Fibroblast of the conjunctiva (primary cell): ENCODE measurements around the gene C1orf115.
"Not testable (repeated sequence)": the region's sequence is repeated elsewhere in the genome, so short reads cannot be mapped to it uniquely, and the experiment has no call there.

Experiments
- DNase-seq: peaks from one replicate; pipeline ENCODE4 v3.0.0-alpha.2; 2010; ENCODE audit warnings: low read depth

The C1orf115 gene

DNA sequence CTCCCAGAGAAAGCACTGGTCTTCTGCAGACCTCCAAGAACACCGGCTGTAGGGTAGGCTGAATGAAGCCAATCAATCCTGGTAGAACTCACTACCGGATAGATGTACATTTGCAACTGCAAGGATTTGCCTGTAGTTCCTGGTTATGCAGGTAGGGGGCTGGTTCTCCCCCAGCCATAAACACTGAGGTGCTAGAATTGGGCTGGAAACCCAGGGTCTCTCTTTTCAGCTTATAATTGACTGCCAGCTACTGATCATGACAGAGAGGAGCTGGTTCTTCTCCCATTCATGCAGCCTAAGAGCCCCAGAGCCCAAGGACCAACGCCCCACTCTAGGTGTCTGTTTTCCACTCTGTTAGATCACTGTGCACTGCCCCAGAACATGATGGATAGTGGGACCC, 36.5 kb downstream of the C1orf115 start:
- DNase-seq = no peak

DNA sequence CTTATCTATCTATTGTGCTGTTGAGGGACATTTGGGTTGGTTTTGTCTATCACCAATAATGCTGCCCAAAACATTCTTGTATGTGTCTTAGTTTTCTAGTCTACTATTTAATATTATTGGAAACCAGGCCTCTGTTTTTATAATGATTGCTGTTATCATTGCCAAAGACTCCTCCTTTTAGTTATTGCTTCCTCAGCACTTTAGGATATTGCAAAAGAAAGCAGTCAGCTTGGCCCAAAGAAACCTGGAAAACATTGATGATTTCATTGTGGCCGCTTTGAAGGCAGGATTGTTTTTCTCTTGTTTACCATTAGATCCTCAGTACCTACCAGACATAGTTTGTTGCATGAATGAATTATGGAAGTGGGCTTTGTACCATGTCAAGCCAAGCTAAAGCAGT, 37.4 kb downstream of the C1orf115 start:
- DNase-seq = no peak

DNA sequence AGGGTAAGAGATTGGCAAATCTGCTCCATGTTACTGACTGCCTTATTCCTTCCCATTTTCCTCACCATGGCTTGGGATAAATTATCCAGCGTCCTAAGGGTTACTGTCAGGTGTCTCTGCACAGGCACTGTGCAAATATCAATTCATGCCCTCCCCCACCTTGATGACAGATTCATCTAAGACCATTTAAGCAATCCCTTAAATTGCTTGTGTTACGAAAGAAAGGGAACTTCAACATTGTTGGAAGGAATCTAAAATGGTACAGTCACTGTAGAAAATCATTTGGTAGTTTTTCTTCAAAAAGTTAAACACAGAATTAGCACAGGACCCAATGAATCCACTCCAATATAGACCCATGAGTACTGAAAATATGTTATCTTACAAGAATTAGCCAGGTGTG, 40.3 kb downstream of the C1orf115 start:
- DNase-seq = no peak

DNA sequence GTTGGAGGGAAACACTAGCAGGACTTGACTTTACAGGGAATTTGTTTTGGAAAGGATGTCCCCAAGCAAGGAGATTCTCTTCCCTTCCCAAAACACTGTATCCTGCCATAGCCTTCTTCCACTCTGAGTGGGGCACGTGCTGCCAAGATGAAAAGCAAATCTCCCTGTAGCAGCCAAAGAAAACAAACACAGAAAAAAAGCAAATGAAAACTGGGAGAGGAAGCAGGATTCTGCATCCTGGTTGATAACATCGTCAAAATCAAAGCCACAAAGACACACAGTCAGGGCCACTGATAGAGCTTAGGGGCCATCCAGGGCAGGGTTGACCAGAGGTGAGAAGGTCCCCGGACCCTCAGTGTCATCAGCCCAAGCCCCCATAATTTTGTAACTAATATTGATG, 42.0 kb downstream of the C1orf115 start:
- no peak for DNase-seq

DNA sequence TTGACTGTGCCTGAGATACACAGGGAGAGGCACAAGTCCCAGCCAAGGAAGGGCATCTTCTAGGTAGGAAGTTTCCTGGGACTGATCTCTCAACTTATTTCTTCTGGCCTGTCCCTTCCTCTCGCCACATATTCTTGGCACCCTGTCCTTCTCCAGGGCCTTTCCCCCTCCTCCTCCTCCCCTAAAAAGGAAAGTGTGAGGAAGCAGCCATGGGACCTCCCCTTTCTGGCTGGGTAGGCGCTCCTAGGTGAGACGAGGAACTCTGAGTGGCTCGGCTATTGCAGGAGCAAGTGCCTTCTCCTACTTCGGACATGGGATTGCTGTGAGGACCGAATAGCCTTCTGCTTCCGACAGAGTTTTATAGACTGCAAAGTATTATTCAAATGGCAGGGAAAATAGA, 42.5 kb downstream of the C1orf115 start:
- DNase-seq = no peak

DNA sequence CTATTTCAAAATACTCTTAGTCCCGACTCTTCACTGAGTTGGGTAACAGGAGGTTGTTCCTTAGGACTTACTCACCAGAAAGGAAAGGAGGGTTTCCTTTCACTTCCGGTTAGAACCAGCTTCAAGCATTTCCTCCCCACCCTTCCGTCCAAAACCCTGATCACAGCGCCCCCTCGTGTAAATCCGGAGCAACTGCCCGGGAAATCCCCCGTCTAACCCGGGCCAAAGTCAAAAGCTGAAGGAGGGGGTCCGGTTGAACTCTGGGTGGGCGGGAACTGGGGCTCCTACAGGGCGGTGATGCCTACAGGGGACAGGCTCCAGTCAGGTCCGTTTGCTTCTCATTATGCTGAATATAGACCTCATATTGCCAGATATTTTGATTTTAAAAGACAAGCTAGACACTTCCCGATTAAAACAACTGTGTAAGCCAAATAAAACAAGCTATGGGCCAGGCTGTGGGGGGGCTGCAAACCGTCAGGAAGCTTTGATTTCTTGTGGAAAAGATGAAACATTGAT, 43.0 kb downstream of the C1orf115 start:
- DNase-seq = peak; percentile 87

DNA sequence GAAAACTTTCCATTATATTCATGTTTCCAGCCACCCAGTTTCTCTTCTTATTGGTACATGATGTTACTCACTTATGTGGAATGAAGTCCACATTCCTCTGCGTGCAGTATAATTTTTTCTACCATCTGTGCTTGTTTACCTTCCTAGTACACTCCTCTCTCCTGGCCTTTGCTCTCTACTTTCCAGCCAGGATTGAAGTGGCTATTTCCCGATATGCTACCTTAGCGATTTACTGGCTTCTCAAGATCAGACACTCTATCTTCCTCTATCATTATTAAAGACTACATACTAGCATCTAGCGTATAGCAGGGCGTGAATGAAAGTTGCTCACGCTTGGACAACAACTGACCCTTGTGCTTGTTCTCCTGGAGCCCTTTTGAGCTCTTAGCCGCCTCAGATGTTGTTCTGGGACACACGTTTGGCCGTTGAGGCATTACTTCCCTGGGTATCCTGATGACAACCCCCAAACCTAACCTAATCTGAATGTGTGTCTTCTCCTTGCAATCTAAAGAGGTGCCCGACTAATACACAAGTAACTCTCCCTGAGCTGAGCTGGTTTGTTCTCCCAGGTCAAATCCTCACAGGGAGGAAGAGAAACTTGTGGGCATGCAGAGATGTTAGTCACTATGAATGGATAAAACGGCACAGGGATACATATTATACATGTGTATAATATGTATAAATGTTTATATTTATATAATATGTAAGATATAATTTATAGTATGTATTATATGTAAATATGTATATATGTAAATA, 44.6 kb downstream of the C1orf115 start:
- peak; percentile 41 for DNase-seq

DNA sequence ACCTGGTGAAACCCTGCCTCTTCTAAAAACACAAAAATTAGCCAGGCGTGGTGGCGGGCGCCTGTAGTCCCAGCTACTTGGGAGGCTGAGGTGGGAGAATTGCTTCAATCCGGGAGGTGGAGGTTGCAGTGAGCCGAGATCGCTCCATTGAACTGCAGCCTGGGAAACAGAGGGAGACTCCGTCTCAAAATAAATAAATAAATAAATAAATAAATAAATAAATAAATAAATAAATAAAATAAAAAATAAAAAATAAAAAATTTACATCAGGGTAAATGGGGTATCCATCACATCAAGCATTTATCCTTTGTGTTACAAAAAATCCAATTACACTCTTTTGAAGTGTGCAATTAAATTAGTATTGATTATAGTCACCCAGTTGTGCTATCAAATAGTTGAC, 46.1 kb downstream of the C1orf115 start:
- not testable (repeated sequence) for DNase-seq

DNA sequence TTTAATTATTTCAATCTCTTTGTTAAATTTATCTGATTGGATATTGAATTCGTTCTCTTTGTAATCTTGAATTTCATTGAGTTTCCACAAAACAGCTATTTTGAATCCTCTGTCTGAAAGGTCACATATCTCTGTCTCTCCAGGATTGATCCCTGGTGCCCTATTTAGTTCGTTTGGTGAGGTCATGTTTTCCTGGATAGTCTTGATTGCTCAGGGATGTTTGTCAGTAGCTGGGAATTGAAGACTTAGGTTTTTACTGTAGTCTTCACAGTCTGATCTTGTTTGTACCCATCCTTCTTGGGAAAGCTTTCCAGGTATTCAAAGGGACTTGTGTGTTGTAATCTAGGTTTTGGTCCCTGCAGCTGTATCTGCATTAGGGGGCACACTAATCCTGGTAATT, 51.2 kb downstream of the C1orf115 start:
- DNase-seq = no peak

DNA sequence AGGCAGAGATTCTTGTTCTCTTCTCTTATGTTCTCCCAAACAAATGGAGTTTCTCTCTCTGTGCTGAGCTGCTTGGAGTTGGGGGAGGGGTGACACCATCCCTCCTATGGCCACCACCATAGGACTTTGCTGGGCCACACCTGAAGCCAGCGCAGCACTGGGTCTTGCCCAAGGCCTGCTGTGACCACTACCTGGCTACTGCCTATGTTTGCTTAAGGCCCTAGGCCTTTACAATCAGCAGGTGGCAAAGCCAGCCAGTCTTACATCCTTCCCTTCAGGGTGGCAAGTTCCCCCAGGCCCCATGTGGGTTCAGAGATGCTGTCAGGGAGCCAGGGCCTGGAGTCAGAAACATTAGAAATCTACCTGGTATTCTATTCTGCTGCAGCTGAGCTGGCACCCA, 51.7 kb downstream of the C1orf115 start:
- DNase-seq = no peak

DNA sequence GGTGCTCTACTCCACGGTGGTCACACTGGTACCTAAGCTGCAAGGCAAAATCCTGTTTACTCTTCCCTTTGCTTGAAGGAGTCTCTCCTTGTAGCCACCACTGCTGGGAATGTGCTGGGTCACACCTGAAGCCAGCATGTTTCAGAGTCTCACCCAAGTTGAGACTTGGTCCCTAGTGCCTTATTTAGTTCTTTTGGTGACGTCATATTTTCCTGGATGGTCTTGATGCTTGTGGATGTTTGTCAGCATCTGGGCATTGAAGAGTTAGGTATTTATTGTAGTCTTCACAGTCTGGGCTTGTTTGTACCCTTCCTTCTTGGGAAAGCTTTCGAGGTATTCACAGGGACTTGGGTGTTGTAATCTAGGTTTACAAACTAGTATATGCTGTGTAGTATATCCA, 52.4 kb downstream of the C1orf115 start:
- no peak for DNase-seq

DNA sequence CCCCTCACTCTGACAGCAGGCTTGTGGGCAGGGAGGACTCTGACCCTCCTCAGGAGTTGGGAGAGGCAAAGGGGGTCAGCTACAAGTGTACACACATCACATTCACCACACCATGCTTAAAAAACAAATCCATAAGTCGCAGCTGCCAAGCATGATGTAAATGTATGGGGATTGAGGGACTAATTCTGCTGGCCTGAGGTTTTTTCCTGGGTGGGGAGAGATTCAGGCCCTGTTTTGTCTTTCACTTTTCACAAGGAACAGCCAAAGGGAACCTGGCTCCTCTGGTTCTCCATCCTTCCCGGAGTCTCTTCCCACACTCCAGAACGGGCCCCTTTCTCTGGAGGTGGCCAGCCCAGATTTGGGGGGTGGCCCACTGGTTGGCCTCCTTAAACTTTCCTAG, 56.7 kb downstream of the C1orf115 start:
- DNase-seq = no peak

DNA sequence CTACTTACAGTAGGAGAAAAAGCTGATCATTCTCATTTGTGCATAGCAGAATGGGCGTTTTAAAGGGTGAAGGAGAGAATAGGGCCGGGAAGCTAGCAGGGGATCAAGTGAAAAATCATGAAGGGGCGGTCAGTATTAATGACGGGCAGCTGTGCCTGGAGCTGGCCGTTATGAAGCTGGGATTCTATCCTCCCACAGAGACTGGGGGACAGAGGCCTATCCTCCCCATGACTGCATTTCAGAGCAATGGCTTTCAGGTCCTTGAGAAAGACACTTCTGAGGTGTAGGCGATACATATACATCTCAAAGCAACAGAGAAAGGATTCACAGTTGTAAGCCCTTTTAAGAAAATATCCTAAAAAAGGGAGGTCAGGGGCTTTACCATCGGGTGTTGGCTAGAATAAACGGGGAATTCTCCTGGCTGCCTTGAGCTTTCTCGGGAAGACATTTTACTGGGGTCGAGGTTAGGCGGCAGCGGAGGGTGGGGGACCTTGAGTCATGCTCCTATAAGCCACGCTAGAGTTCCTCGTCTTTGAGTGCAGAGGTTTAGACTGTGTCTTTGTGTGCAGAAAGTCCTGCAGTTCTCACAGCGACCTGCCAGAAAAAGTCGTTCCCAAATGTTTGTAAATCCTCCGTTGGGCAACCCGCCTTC, 57.4 kb downstream of the C1orf115 start:
- no peak for DNase-seq

DNA sequence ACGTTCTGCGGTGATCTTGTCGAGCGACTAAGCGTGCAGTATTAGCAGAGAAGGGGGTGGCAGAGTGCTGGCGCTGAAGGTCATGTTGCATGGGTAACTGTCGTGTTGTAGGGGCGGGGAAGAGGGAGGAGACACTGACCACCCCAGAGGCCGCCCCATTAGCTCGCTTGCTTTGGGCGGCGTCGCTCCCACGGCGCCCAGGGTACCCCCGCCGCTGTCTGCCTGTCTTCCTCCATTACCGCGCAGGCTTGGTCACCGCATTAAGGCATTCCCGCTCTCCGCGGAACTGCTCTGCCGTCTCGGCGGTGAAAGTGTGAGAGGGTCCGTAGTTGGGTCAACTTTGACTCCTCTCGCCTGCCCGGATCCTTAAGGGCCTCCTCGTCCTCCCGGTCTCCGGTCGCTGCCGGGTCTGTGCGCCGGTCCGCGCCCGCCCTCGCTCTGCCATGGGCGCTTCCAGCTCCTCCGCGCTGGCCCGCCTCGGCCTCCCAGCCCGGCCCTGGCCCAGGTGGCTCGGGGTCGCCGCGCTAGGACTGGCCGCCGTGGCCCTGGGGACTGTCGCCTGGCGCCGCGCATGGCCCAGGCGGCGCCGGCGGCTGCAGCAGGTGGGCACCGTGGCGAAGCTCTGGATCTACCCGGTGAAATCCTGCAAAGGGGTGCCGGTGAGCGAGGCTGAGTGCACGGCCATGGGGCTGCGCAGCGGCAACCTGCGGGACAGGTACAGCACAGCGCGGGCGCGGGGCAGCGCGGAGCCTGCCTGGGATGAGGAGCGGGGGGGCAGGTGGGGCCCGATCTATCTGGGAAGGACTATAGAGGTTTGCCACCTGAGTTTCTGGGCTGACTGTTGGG, 58.1 kb downstream of the C1orf115 start, which contains the start of gene MTARC2:
Gene MTARC2, plus strand, starts transcription at position 234 of the 846 bp plus-strand sequence. Its CDS starts 210 bp downstream, at position 444.
- DNase-seq = peak; percentile 40
